ENCODE measurements around the gene POMZP3. TPM values are rescaled to one million over a fixed set of nuclear protein-coding genes. Genes with fewer than 3 reads are reported as not detected.
"Not testable (repeated sequence)": the region's sequence is repeated elsewhere in the genome, so short reads cannot be mapped to it uniquely, and the experiment has no call there.

Gene POMZP3
- total RNA-seq = 23.5 TPM
- 13.9 TPM for polyA plus RNA-seq (ENCODE audit: insufficient read depth, low read depth, low replicate concordance)
- long read RNA-seq, donor 1, partial matches to known transcripts = 0 of 4 reads
- long read RNA-seq, donor 1, other reads (novel, unspliced or antisense) = 0 of 4 reads
- long read RNA-seq, donor 2, partial matches to known transcripts = 0 of 2 reads
- long read RNA-seq, donor 2, other reads (novel, unspliced or antisense) = 0 of 2 reads
- long read RNA-seq, donor 3, partial matches to known transcripts = 0 of 1 reads
- long read RNA-seq, donor 3, other reads (novel, unspliced or antisense) = 0 of 1 reads
- long read RNA-seq, donor 4, transcript POMZP3-202 (7 exons, 1,490 nt) = major isoform, 9 of 9 reads
- long read RNA-seq, donor 4, partial matches to known transcripts = 0 of 9 reads
- long read RNA-seq, donor 4, other reads (novel, unspliced or antisense) = 0 of 9 reads
- long read RNA-seq, donor 5 = 0 reads
- long read RNA-seq, donor 6, transcript POMZP3-202 (7 exons, 1,490 nt) = major isoform, 6 of 6 reads
- long read RNA-seq, donor 6, partial matches to known transcripts = 0 of 6 reads
- long read RNA-seq, donor 6, other reads (novel, unspliced or antisense) = 0 of 6 reads
- long read RNA-seq, donor 7, transcript POMZP3-202 (7 exons, 1,490 nt) = major isoform, 23 of 30 reads
- long read RNA-seq, donor 7, partial matches to known transcripts = 5 of 30 reads
- long read RNA-seq, donor 7, other reads (novel, unspliced or antisense) = 2 of 30 reads
- long read RNA-seq, donor 8, partial matches to known transcripts = 0 of 3 reads
- long read RNA-seq, donor 8, other reads (novel, unspliced or antisense) = 0 of 3 reads
- long read RNA-seq, donor 9, partial matches to known transcripts = 0 of 2 reads
- long read RNA-seq, donor 9, other reads (novel, unspliced or antisense) = 0 of 2 reads
- long read RNA-seq, donor 10, partial matches to known transcripts = 0 of 4 reads
- long read RNA-seq, donor 10, other reads (novel, unspliced or antisense) = 0 of 4 reads

- DNase-seq = peak in 4 of 5 donors; percentile 34 to 65 (median 42)
- intact Hi-C loops (cut with DNase I); H3K36me3 ChIP-seq (ENCODE audit: control insufficient read depth in 2 of 3, insufficient read depth in 3 of 3, low read length in 3 of 3); H3K9me3 ChIP-seq (ENCODE audit: control insufficient read depth in 2 of 3, insufficient read depth in 1 of 3, low read length in 3 of 3); H3K27me3 ChIP-seq (ENCODE audit: control insufficient read depth, insufficient read depth, low read length); FAIRE-seq; H3K4me1 ChIP-seq (ENCODE audit: control insufficient read depth in 2 of 3, insufficient read depth in 2 of 3, low read depth in 1 of 3, low read length in 3 of 3): not testable (repeated sequence)
- Histone ChIP-seq H3K4me3 (ENCODE audit: low read length in 3 of 3) (peak within 1 kb of the TSS; percentile 47 to 68 (median 56)), H3K27ac (ENCODE audit: low read depth in 2 of 2, low read length in 2 of 2) (peak within 1 kb of the TSS in 1 of 2 donors; percentile 80), H3K9ac (ENCODE audit: low read length in 3 of 3) (peak within 1 kb of the TSS in 2 of 3 donors; percentile 44 to 77)
These were observed at the start of gene POMZP3 for GRCh38 chr7:76626989-76627642. Gene POMZP3 (minus strand): TSS chr7:76627279. CDS start chr7:76626064, 1,215 bp downstream.

DNA sequence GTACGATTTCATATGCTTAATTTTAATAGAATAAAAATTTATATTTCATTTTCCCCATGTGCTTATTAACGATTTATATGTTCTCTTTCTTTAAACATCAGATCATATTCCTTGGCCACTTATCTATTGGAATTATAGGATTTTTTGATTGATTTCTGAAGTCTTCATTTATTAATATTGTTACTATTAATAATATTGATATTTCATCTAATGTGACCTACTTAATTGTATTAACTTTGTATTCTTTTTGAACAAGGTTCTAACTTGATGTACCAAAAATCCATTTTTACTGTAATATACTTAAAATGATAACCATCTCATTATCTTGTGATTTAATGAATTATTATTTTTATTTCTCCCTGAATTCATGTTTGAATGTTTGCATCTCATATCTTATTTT is 48.7 kb upstream of the POMZP3 start:
- DNase-seq; H3K9me3 ChIP-seq (ENCODE audit: control insufficient read depth in 2 of 3, insufficient read depth in 1 of 3, low read length in 3 of 3); H3K36me3 ChIP-seq (ENCODE audit: control insufficient read depth in 2 of 3, insufficient read depth in 3 of 3, low read length in 3 of 3); H3K9ac ChIP-seq (ENCODE audit: low read length in 3 of 3); H3K4me3 ChIP-seq (ENCODE audit: low read length in 3 of 3); intact Hi-C loops (cut with DNase I); FAIRE-seq; H3K4me1 ChIP-seq (ENCODE audit: control insufficient read depth in 2 of 3, insufficient read depth in 2 of 3, low read depth in 1 of 3, low read length in 3 of 3); H3K27ac ChIP-seq (ENCODE audit: low read depth in 2 of 2, low read length in 2 of 2); H3K27me3 ChIP-seq (ENCODE audit: control insufficient read depth, insufficient read depth, low read length): not testable (repeated sequence)

GRCh38 chr7:76673346-76673745 is 46.3 kb upstream of the POMZP3 start:
- H3K27ac ChIP-seq (ENCODE audit: low read depth in 2 of 2, low read length in 2 of 2); H3K36me3 ChIP-seq (ENCODE audit: control insufficient read depth in 2 of 3, insufficient read depth in 3 of 3, low read length in 3 of 3); H3K9ac ChIP-seq (ENCODE audit: low read length in 3 of 3); intact Hi-C loops (cut with DNase I); DNase-seq; H3K4me1 ChIP-seq (ENCODE audit: control insufficient read depth in 2 of 3, insufficient read depth in 2 of 3, low read depth in 1 of 3, low read length in 3 of 3); H3K4me3 ChIP-seq (ENCODE audit: low read length in 3 of 3); H3K27me3 ChIP-seq (ENCODE audit: control insufficient read depth, insufficient read depth, low read length); H3K9me3 ChIP-seq (ENCODE audit: control insufficient read depth in 2 of 3, insufficient read depth in 1 of 3, low read length in 3 of 3); FAIRE-seq: not testable (repeated sequence)

DNA sequence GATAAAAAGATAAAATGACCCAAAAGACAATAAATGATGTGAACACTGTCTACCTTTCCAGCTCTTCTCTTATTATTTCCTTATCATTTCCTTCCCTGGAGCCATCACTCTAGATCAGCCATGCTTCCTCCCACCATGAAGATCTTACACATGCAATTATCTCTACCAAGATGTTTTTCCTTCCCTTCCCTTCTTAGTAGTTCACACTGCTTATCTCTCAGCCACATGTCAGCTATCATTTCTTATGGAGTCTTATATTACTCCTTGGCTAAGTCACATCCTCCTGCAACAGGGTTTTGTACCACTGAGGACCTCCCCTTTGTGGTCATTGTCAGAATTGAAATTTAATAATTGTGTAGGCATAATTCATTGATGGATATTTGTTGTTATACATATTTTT is 32.1 kb upstream of the POMZP3 start:
- H3K9me3 ChIP-seq (ENCODE audit: control insufficient read depth in 2 of 3, insufficient read depth in 1 of 3, low read length in 3 of 3); intact Hi-C loops (cut with DNase I); H3K27ac ChIP-seq (ENCODE audit: low read depth in 2 of 2, low read length in 2 of 2); DNase-seq; FAIRE-seq; H3K4me3 ChIP-seq (ENCODE audit: low read length in 3 of 3); H3K36me3 ChIP-seq (ENCODE audit: control insufficient read depth in 2 of 3, insufficient read depth in 3 of 3, low read length in 3 of 3); H3K4me1 ChIP-seq (ENCODE audit: control insufficient read depth in 2 of 3, insufficient read depth in 2 of 3, low read depth in 1 of 3, low read length in 3 of 3); H3K9ac ChIP-seq (ENCODE audit: low read length in 3 of 3); H3K27me3 ChIP-seq (ENCODE audit: control insufficient read depth, insufficient read depth, low read length): not testable (repeated sequence)

DNA sequence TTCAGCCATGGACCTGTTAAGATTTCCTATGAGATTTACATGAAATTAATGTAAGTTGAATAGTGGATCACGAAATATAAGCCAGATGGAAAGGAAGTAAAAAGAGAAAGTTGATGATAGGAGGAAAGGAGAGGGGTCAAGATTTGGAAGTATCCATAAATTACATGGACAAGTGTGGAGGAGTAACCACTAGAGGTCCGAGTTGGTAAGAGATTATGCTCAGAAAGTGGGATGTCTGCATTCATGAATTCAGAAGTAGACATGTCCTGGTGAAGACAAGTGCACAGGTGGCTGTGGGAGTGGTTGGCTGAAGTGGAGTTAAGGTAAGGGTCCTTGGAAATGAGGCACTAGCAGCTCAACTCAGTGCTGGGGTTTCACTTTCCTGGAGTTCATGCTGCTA is 29.3 kb upstream of the POMZP3 start:
- H3K9ac ChIP-seq (ENCODE audit: low read length in 3 of 3); H3K36me3 ChIP-seq (ENCODE audit: control insufficient read depth in 2 of 3, insufficient read depth in 3 of 3, low read length in 3 of 3); H3K9me3 ChIP-seq (ENCODE audit: control insufficient read depth in 2 of 3, insufficient read depth in 1 of 3, low read length in 3 of 3); DNase-seq; H3K27ac ChIP-seq (ENCODE audit: low read depth in 2 of 2, low read length in 2 of 2); FAIRE-seq; H3K27me3 ChIP-seq (ENCODE audit: control insufficient read depth, insufficient read depth, low read length); H3K4me3 ChIP-seq (ENCODE audit: low read length in 3 of 3); H3K4me1 ChIP-seq (ENCODE audit: control insufficient read depth in 2 of 3, insufficient read depth in 2 of 3, low read depth in 1 of 3, low read length in 3 of 3); intact Hi-C loops (cut with DNase I): not testable (repeated sequence)

GRCh38 chr7:76642620-76643019 is 15.5 kb upstream of the POMZP3 start:
- H3K9ac ChIP-seq (ENCODE audit: low read length in 3 of 3); DNase-seq; H3K27me3 ChIP-seq (ENCODE audit: control insufficient read depth, insufficient read depth, low read length); H3K4me3 ChIP-seq (ENCODE audit: low read length in 3 of 3); intact Hi-C loops (cut with DNase I); H3K36me3 ChIP-seq (ENCODE audit: control insufficient read depth in 2 of 3, insufficient read depth in 3 of 3, low read length in 3 of 3); H3K4me1 ChIP-seq (ENCODE audit: control insufficient read depth in 2 of 3, insufficient read depth in 2 of 3, low read depth in 1 of 3, low read length in 3 of 3); H3K27ac ChIP-seq (ENCODE audit: low read depth in 2 of 2, low read length in 2 of 2); H3K9me3 ChIP-seq (ENCODE audit: control insufficient read depth in 2 of 3, insufficient read depth in 1 of 3, low read length in 3 of 3); FAIRE-seq: not testable (repeated sequence)

- H3K36me3 ChIP-seq (ENCODE audit: control insufficient read depth in 2 of 3, insufficient read depth in 3 of 3, low read length in 3 of 3); H3K9me3 ChIP-seq (ENCODE audit: control insufficient read depth in 2 of 3, insufficient read depth in 1 of 3, low read length in 3 of 3); FAIRE-seq; H3K9ac ChIP-seq (ENCODE audit: low read length in 3 of 3); H3K4me1 ChIP-seq (ENCODE audit: control insufficient read depth in 2 of 3, insufficient read depth in 2 of 3, low read depth in 1 of 3, low read length in 3 of 3); H3K4me3 ChIP-seq (ENCODE audit: low read length in 3 of 3); H3K27me3 ChIP-seq (ENCODE audit: control insufficient read depth, insufficient read depth, low read length); intact Hi-C loops (cut with DNase I); H3K27ac ChIP-seq (ENCODE audit: low read depth in 2 of 2, low read length in 2 of 2): not testable (repeated sequence)
- peak in 2 of 5 donors; percentile 5 to 9 for DNase-seq
These were observed 10.1 kb upstream of the POMZP3 start for GRCh38 chr7:76637061-76637691.

All from kidney (tissue), 19 donors.